GM19043 (cell line): Measurements from ENCODE around the gene CLPSL1.
A peak's percentile ranks its signal among the peaks of the same experiment; 100 is the strongest.
"Not testable (repeated sequence)": the region's sequence is repeated elsewhere in the genome, so short reads cannot be mapped to it uniquely, and the experiment has no call there.

Experiments used
- ATAC-seq: cut with Tn5 transposase; IDR thresholded peaks from one replicate; pipeline ENCODE4 v1.9.1; 2021; ENCODE audit warnings: low read depth; ENCODE audit not compliant: unreplicated experiment

The CLPSL1 gene, protein sequence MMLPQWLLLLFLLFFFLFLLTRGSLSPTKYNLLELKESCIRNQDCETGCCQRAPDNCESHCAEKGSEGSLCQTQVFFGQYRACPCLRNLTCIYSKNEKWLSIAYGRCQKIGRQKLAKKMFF

DNA sequence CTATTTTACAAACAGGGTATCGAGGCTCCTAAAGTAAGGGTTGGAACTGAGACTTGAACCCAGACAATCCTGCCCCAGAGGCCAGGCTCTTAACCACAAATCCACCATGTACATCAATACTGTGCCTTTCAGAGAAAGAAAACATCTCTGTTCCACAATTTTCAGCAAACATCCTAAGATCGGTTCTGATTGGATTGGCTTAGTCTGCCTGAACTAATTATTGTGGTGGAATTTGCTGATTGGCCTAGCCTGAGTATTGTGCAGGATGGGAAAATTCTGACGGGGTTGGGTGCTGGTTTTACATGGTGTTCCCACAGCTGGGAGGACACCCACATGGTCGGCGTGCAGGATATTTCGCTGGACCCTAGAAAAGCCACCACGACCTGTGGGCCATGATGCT is at the start of gene CLPSL1:
TSS of gene CLPSL1 (plus strand) at position 301 of the 400 bp plus-strand sequence. CDS start at position 393, 92 bp downstream.
- no peak for ATAC-seq

DNA sequence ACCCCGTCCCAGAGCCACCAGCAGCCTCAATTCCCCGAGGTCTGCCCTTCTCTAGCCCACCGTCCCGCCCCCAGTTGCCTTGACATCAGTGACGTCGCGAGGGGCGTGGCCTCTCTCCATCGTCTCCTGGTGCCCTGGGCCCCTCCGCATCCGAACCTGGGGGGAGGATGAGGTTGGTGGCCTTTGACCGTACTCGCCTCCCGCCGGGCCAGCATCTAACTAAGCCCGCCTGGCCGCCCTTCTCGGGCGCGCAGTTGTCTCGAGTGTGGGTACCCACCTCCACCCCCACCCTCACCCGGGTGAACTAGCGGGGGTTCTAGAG is 49.4 kb upstream of the CLPSL1 start:
- ATAC-seq: peak; percentile 53

DNA sequence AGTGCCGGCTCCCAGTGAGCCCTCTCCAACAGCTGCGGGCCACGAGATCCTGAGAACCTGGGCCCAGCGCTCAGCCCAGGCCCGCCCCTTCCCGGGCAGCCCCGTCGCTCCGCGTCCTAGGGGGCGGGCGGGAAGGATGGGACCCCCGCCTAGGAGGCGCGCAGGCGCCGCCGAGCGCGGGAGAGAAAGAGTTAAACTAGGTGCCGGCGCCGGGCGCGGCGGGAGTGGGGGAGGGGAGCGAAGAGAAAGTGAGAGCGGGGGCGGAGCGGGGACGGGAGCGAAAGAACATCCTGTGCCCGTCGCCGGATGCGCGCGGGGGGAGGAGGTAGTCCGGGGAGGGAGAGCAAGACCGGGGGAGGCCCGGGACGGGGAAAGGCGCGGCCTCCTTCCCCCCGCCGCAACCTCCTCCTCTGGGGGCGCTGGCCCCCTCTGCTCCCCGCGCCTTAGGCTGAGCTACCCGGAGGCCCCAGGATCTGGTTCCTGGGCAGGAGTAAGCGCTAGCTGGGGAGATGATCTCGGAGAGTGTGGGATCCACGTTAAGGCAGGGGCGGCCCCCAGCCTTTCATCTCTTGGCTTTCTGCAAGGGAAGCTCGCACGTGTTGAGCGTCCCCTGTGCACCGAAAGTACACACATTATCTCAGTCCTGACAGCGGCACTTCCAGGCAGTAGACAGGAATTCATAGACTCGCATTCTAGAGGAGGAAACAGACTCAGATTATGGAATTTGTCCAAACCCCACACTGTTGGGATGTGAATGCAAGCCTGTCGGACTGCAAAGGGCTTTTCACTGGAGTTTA is 48.9 kb upstream of the CLPSL1 start:
- peak; percentile 37 for ATAC-seq

DNA sequence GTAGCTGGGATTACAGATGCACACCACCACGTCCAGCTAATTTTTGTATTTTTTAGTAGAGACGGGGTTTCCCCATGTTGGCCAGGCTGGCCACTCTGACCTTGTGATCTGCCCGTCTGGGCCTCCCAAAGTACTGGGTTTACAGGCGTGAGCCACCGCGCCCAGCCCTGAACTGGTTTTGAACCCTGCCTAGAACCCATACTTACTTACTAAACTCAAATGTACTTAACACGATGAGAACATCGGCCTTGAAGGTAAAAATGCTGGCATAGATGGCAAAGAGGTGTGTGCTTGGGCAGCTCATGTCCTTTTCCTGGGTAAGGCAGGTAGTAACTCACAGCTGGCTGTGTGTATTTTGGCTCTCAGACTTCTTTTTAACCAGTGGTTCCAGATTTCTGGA is 47.2 kb upstream of the CLPSL1 start:
- no peak for ATAC-seq

DNA sequence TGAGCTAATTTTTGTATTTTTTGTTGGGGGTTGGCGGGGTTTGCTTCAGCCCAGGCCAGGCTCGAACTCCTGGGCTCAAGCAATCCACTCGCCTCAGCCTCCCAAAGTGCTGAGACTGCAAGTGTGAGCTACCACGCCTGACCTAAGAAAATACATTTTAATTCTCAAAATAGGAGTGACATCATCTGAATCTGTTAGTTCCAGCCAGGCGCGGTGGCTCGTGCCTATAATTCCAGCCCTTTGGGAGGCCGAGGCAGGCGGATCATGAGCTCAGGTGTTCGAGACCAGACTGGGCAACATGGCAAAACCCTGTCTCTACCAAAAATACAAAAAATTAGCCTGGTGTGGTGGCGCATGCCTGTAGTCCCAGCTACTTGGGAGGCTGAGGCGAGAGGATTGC is 46.5 kb upstream of the CLPSL1 start:
- ATAC-seq: not testable (repeated sequence)

DNA sequence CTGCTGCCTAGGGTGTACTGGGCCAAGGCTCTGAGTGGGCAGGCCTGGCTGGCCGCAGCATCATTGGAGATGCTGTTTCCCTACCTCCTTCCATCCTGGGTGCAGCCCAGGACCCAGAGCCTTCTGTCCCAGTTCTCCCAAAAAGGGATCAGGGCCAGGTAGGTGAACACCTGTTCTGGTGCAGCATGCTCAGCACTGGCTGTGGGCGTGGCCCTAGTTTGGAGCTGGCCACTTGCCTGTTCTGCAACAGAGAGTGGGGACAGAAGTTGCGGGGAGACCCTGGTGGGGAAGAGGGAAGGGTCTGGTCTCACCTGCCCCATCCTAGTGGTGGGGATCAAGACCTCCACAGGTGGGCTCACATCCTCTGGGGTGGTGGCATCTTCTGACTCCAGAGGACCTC is 45.4 kb upstream of the CLPSL1 start:
- ATAC-seq: no peak

DNA sequence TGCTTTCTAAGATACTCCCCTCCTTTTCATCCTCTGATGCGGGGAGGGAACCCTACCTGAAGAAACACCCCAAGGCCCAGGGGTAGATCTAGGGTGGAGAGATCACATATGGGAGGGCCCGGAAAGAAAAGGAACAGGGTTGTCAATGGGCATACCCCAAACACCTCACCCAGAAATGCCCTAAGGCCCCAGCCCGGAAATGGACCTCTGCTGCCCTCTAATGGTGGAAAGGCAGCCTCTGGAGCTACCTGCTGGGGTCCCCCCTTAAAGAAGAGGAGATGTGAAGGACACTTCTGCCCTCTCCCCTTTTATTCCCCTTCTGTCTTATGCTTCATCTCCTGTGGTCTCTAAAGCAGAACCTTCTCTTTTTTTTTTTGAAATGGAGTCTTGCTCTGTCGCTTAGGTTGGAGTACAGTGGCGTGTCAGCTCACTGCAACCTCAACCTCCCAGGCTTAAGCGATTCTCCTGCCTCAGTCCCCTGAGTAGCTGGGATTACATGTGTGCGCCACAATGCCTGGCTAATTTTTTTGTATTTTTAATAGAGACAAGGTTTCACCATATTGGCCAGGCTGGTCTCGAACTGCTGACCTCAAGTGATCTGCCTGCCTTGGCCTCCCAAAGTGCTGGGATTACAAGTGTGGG is 44.4 kb upstream of the CLPSL1 start:
- ATAC-seq: no peak

DNA sequence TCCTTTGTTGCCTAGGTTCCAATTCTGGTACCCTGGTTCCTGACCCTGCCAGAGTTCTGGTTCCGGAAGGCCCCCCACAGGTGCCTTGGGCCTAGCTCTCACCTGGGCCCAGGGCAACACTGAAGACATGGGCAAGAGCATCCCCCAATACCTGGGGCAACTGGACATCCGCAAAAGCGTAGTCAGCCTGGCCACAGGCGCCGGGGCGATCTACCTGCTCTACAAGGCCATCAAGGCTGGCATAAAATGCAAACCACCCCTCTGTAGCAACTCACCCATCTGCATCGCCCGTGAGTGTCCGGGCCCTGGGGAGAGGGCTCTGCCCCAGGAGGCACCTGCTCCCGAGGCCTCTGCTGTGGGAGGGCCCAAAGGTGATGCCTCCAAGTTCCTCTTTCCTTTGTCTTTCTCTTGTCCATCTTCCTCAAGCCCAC is 43.8 kb upstream of the CLPSL1 start, which contains the start of gene ARMC12:
TSS of gene ARMC12 (plus strand) at position 51 of the 431 bp plus-strand sequence. CDS start at position 128, 77 bp downstream.
- no peak for ATAC-seq

DNA sequence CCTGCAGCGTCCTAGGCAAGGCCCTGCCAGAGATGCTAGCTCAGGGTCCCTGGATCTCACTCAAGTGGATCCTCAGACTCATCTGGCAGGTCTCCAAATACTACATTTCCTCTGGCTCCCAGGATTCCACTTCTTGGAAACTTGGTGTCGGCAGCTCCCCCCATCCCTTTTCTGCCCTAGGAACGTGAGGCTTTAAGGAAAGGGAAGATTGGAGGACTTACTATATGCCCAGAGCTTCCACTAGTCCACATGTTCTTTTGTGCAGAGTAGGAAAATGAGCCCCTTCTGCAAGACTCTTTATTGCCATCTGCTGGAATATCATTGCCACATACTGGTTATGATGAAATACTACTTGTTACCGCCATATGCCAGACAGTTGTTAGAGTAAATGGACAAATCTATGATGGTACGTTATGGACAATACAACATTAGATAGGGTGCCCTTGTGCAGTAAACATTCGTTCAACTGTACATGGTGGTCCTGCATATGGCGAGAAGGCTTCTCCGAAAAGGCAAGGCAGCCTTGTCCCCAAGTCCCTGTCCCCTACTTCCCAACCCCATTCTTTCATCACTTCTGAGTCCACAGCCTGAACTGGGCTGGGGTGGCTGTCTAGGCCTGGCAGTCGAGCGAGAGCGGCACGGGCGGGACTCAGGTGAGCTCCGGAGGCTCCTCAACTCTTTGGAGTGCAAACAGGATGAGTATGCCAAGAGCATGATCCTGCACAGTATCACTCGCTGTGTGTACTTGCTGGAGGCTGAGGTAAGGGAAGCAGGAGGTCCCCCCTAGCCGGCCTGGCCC is 43.2 kb upstream of the CLPSL1 start:
- no peak for ATAC-seq

DNA sequence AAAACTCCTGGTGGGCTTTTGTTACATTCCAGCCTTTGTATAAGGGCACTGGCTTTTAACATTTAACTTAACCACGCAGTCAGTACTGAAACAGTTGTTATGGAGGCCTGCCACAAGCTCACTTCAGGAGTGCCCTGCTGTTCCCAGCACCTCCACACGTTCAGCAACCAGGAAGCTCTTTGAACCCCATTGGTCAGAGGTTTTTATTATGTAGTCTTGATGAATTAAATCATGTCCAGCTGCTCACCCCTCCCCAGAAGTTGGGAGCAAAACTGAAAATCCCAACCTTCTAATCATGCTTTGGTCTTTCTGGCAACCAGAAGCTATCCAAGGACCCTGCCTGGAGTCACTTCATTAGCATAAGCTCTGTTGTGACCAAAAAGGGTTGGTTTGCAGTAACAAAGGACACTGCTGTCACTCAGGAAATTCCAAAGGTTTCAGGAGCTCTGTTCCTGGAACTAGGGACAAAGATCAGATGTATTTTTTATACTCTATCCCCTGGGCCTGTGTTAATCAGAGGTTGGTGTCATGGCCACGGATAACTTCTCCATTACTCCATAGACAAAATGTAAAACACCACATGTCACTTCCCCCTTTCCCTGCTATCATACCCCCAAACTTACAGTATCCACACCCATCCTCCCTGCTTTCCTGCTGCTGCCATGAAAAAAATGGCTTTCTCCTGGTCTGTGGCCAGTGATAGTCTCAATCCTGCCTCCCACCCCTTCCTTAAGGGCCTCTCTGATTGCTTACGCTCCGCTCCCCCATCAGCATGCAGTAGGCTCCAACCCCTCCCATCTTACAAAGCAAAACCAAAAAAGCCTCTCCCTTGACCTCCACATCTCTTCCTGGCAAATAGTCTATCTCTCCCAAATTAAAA is 40.9 kb upstream of the CLPSL1 start:
- ATAC-seq: no peak

DNA sequence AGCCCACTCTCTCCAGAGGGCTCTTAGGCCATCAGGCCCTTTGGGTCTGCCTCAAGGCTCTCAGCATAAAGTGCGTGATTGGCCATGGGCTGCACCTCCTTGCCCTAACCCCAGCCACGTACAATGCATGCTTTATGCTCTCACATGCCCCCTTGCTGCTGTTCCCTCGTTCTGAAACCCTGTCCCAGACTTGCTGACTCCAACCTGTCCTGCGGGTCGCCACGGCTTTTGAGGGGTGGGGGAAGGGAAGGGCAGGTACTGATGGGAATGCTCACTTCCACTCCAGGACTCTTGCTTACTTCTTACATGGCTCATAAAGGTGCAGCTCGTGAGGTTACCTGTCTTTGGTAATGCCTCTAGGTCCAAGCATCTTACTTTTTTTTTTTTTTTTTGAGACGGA is 38.0 kb upstream of the CLPSL1 start:
- no peak for ATAC-seq

DNA sequence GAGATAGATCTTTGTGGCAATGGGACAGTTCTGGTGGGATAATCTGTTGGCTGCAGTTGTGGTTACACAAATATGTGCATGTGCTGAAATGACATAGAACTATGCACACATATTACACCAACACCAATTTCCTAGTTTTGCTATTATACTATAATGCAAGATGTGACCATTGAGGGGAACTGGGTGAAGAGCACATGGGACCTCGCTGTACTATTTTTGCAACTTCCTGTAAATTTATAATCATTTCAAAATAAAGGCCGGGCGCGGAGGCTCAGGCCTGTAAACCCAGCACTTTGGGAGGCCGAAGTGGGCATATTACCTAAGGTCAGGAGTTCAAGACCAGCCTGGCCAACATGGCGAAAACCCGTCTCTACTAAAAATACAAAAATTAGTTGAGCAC is 35.3 kb upstream of the CLPSL1 start:
- no peak for ATAC-seq

DNA sequence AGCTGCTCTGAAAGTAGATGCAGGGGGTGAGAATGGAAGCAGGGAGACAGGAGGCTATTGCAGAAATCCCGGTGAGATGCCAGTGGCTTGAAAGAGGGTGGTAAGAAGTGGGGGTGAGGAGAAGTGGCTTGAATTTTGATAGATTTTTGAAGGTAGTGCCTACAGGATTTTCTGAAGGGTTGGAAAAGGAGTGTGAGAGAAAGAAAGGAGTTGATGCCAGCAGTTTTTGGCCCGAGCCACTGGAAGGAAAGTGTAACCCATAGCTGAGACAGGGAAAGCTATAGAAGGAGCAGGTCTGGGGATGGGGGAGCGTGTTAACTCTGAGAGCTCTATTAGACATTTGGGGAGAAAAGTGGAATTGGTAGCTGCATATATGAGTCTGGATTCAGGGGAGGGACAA is 34.3 kb upstream of the CLPSL1 start:
- ATAC-seq: no peak

DNA sequence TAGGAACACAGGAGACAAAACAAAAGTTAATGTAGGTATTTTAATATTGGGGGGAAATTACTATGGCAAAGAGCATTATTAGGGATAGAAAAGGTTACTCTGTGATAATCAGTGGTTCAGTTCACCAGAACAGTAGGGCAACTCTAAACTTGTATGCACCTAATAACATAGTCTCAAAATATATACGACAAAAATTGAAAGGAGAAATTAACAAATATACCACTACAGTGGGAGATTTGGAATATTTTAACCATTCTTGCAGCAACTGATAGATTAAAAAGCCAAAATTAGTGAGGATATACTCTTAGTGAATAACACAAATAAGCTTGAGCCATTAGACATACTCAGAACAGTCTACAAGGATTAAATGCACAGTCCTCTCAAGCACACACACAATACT is 32.9 kb upstream of the CLPSL1 start:
- ATAC-seq: no peak

DNA sequence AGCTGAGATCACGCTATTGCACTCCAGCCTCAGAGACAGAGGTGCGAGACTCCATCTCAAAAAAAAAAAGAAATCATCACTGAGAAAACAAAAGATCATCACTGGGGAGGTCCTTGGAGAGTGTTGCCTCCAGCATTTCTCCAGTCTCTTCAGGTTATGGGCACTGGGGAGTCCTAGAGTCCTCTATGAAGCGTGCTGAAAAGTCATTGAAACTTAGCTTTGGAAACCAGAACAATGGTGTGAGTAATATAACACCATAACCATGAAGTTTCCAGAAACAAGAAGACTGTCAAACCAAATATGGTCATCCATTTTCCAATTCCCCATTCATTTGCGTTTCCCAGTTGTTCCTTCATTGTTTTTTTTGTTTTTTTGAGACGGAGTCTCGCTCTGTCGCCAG is 30.3 kb upstream of the CLPSL1 start:
- ATAC-seq: no peak

DNA sequence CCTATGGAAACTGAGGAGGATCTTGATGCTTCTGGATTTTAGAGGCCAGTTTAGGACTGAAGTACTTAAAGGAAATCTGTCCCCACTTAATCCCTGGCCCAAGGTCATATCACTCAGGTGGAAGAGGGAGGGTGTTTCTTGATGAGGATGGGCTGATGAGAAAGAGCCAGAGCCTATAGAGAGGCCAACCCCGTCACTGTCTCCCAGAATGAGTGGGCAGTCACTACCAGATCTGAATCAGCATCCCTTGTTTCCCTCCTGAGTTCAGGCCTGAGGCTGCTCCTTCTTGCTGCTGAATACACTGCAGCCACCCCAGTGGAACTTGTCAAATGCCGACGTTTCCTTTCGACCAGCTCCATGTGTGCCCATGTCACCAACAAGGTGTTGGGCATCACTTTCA is 29.2 kb upstream of the CLPSL1 start:
- no peak for ATAC-seq

DNA sequence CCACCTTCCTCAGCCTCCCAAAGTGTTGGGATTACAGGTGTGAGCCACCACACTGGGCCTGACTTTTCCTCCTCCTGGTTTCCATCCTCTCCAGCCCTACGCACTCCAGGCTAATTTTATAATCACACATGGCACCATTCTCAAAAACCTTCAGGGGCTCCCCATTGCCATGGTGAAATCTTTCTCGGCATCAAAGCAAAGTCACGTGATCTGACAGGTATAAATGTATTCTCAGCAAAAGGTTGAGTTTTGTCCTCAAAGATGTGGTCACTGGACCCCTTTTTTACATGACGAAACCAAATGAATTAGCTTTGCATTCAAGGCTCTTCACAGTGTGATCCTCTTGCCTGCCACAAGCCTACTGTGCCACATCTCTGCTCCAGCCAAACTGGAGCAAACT is 28.5 kb upstream of the CLPSL1 start:
- no peak for ATAC-seq

DNA sequence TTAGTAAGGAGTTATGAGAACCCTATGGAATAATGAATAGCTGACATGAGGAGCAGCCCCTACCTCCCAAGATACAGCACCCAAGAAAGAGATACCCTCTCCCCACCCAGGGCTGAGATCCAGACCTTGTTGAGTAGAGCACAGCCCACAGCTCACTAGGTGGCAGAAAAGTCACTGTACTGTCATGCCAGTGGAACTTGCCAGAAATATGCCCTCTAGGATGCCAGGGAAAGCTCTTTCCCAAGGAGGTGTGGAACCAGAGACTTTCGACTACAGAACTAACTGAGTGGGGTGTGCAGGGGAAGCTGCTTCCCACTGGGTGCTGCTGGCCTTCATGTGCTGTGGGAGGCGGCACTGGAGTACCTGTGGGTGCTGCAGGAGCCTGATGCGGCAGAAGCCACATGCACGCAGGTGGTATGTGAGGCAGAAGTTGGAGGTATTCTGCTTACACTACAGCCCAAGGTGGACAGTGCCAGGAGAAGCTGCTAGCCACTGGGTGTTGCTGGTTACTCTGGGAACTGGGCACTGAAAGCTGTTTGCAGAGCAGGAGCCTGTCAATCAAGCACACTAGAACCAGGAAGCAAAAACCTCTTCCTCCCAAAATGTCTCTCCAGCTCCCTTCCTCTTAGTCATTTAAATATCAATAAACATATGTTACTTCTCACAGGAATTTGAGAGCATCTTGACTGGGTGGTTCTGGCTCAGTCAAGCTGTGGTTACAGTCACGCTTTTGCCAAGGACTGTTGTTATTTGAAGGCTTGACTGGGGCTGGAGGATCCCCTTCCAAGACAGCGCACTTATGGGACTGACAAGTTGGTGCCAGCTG is 26.2 kb upstream of the CLPSL1 start:
- no peak for ATAC-seq

DNA sequence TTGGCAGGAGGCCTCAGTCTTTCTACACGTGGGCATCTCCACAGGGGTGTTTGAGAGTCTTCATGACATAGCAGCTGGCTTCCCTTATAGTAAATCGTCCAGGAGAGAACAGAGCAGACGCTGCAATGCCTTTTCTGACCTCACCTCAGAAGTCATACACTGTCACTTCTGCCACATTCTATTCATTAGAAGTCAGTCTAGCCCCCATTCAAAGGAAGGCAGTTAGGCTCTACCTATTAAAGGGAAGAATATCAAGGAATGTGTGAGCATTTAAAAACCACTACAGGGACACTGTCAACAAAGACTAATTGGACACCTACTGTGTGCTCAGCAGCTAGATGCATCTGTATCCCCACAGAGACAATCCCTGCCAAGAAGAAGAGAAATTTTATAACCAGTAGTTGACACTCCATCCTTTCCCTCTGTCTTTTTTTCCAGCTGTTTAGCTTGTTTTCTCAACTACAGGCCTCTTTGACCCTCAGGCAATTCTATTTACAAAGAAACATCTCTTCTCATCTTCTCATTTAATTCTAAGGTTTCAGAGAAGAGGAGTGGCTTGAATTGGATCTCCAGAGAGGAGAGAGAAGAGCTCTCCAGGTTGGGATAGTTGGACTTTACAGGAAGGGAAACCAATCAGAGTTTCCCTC is 25.4 kb upstream of the CLPSL1 start:
- ATAC-seq: no peak
